Natural killer cell treated with Interleukin-12 subunit alpha and Interleukin-12 subunit beta and Interleukin-15 and Interleukin-18, amount 100 ng/mL, for 72 hours (primary cell): ENCODE measurements around the gene SH3BP2. TPM values are rescaled to one million over a fixed set of nuclear protein-coding genes. Genes with fewer than 3 reads are reported as not detected.

Experiments used
- ATAC-seq, 2 donors: fragments of 150-1000 bp; cut with Tn5 transposase in 1 of 2; sonication (Bioruptor Pico), chemical (Tn5 transposase) in 1 of 2; 2 replicates each; pipeline ENCODE4 v1.10.0; 2021
- DNase-seq: peaks from one replicate; pipeline ENCODE4 v3.0.0; 2022; ENCODE audit warnings: low spot score
- H3K27ac Mint-ChIP-seq, 2 donors: 1 replicate in 1 of 2; 2 replicates in 1 of 2; pipeline ENCODE4 v1.8.0; 2022; ENCODE audit warnings: mixed read lengths in 2 of 2, mild to moderate bottlenecking in 1 of 2, moderate library complexity in 1 of 2
- H3K27me3 Mint-ChIP-seq, 2 donors: 1 replicate in 1 of 2; 2 replicates in 1 of 2; pipeline ENCODE4 v1.8.0; 2022; ENCODE audit warnings: mixed read lengths in 2 of 2
- H3K36me3 Mint-ChIP-seq: one replicate; pipeline ENCODE4 v1.8.0; 2022; ENCODE audit warnings: mixed read lengths
- H3K4me1 Mint-ChIP-seq, 2 donors: 1 replicate in 1 of 2; 2 replicates in 1 of 2; pipeline ENCODE4 v1.8.0; 2022; ENCODE audit warnings: low read depth in 2 of 2, mixed read lengths in 2 of 2, mild to moderate bottlenecking in 1 of 2
- H3K4me3 Mint-ChIP-seq: one replicate; pipeline ENCODE4 v1.8.0; 2022; ENCODE audit warnings: mixed read lengths
- H3K9me3 Mint-ChIP-seq: 2 replicates; pipeline ENCODE4 v1.8.0; 2022; ENCODE audit warnings: mixed read lengths
- total RNA-seq, 2 donors: library from RNA; stranded (reverse); gene quantifications; one replicate each; pipeline ENCODE4 v1.2.3, GENCODE V29; 2022

The SH3BP2 gene
- total RNA-seq, 2 donors from 2014 or later, result 121 to 129 TPM

DNA sequence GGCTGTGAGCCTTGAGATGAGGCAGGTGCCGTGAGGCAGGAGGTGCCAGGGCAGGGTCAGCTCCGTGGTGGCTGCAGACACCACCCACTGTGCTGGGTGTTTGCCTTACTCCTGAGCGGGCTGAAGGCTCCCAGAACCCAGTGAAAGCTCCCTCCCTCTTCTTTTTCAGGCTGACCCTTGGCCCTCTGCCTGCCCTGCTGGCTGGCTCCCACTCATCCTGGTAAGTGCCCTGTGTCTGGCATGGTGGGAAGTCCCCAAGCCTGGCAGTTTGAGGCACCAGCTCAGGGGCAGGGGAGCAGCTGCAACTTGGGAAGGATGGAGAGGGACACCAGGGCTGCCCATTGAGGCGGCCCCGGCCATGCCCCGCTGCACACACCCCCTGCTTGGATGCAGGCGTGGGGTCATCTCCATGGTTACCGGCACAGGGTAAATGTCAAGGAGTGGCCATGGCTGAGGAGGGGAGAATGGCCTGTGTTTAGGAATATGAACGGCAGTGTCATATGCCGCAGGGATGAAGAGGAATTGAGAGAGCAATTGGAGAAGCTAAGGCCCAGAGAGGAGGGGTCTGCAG is 16.8 kb downstream of the SH3BP2 start:
- H3K4me1 Mint-ChIP-seq, result peaks cover 33 to 49% of the 10 kb centered on the region in 2 donors
- no peaks in the 10 kb centered on the region for H3K9me3 Mint-ChIP-seq
- DNase-seq (no peak), ATAC-seq (no peak)
- H3K36me3 Mint-ChIP-seq, result no peaks in the 10 kb centered on the region
- no peaks in the 10 kb centered on the region for H3K27me3 Mint-ChIP-seq
- H3K4me3 Mint-ChIP-seq, result no peak overlapping the region
- H3K27ac Mint-ChIP-seq, result no peak overlapping the region

DNA sequence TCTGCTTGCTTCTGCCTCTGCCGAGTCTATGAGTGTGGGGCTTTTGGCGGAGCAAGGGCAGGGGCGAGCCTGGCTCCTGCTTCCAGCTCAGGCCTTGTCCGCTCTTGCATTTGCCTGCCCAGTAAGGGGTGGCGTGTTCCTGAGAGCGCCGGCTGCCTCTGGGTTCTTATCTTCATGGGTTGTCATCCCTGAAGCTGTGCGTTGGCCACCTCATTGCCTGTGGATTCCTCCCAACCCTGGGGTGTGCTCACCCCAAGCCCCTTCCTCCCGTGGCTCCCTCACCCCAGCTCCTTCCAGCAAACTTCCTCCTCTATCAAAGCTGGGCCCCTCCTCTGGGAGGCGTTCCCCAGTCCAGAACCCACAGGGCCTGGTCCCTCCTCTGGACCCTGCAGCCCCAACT is 17.5 kb downstream of the SH3BP2 start:
- Mint-ChIP-seq H3K4me3 (no peak overlapping the region), H3K4me1 (peaks cover 32 to 53% of the 10 kb centered on the region in 2 donors), H3K9me3 (no peaks in the 10 kb centered on the region), H3K27ac (peak overlapping the region in 1 of 2 donors; percentile 98), H3K36me3 (no peaks in the 10 kb centered on the region), H3K27me3 (no peaks in the 10 kb centered on the region)
- DNase-seq (no peak), ATAC-seq (no peak)

DNA sequence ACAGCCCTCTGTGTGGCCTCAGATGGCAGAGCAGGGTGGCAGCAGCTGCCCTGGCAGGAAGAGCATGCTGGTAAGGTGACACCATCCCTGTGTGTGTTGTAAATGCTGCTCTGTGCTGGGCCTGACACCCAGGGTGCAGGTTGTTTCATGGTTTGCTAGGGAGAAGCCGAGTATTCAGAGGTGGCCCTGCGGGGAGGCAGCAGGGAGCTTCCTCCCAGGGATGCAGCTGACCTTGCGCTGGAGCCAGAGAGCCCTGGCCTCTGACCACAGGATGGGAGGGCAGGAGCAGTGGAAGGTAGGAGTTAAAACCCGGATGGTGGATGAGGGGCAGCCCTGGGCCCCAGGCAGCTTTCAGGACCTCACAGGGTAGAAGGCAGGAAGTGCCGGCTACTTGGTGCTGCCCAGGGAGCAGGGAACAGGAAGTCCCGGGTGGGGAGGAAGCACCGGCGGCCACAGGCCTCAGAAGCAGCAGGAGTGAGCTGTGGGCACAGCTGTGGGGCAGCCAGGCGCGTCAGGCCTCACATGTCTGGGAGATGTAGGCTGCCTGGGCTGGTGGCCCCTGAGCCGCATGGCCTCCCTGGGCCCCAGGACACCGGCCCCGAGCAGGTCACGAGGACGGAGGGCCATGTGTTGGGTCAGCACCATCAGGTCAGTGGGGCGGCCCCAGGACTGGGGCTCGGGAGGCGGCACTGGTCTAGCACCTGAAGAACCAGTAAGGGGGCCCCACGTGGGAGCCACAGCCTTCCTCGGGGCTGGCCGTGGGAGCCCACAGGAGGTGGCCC is 19.1 kb downstream of the SH3BP2 start:
- H3K9me3 Mint-ChIP-seq, result no peaks in the 10 kb centered on the region
- no peaks in the 10 kb centered on the region for H3K36me3 Mint-ChIP-seq
- DNase-seq (peak; percentile 90), ATAC-seq (peak; percentile 83 to 86)
- peak overlapping the region; percentile 98 to 100 for H3K27ac Mint-ChIP-seq
- peaks cover 43 to 56% of the 10 kb centered on the region in 2 donors for H3K4me1 Mint-ChIP-seq
- no peaks in the 10 kb centered on the region for H3K27me3 Mint-ChIP-seq
- peak overlapping the region; percentile 91 for H3K4me3 Mint-ChIP-seq

DNA sequence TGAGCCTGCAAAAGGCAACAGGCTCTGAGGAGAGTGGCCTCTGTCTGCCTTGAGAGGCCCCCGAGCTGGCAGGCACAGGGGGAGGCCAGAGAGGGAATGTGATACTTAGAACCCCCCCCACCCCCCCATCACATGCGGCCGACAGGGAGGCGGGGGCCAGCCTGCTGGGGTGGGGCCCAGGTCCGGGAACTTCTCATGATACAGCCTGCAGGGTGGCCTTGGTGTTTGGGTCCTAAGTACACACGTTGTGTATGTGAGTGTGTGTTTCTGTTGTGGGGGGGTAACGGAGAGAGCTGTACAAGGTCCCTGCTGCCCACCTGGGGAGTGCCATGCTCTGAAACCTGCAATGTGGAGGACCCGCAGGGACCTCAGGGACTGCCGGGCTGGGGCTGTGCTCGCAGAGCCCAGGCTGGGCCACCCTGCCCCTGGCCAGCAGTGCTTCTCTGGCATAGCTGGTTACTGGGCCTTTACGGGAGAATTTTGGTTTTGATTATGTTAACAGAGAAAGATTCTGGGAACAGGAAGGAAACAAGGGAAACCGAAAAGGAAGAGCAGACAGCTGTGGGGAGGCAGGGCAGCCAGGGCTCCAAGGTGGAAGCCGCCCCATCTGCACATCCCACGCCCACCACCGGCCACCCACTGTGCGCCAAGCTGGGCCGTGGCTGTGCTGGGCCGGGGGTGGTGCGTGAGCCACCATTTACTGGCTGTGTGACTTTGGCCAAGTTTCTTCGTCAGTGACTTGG is 19.9 kb downstream of the SH3BP2 start:
- no peaks in the 10 kb centered on the region for H3K27me3 Mint-ChIP-seq
- H3K4me1 Mint-ChIP-seq, result peaks cover 43 to 56% of the 10 kb centered on the region in 2 donors
- peak; percentile 29 to 40 for ATAC-seq
- no peaks in the 10 kb centered on the region for H3K9me3 Mint-ChIP-seq
- peak overlapping the region; percentile 91 for H3K4me3 Mint-ChIP-seq
- H3K27ac Mint-ChIP-seq, result peak overlapping the region; percentile 98 to 100
- DNase-seq, result no peak
- no peaks in the 10 kb centered on the region for H3K36me3 Mint-ChIP-seq

DNA sequence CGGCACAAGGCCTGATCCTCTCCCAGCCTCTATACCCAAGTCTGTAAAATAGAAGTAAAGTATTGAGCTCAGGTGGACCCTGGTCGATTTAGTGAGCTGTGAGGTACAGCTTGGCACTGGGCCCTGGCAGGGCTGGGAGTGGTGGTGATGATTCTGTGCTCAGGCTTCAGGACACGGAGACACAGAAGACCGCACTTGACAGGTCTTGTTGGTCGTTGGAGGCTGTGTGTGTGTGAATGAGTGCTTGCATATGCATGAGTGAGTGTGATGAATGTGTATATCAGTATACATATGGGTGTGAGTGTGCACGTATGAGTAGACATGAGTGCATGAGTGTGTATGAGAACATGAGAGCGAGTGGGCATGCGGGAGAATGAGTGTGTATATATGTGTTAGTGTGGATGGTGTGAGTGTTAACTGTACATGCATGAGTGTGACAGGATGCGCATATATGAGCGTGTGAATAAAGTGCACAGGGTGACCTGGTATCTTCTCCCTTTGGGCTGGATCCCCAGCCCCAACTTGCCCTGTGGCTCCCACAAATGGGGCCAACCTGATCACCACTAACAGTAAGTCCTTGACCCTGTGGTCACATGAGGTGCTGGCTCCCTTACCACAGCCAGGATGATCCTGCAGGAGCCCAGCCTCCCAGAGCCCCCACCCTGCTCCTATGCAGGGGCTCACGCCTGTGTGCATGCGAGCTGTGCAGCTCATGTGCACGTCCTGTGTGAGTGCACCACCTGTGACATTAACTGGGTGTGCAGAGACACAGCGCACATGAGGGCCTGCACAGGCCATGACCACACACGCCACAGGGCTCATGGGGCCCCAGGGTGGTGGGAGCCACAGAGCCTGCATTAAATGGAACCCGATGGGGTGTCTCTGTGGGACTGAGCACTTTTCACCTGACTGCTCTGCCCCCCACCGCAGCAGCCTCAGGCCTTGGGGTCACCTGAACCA is 20.8 kb downstream of the SH3BP2 start:
- H3K9me3 Mint-ChIP-seq, result no peaks in the 10 kb centered on the region
- H3K4me1 Mint-ChIP-seq, result peaks cover 43 to 56% of the 10 kb centered on the region in 2 donors
- ATAC-seq (peak; percentile 0 to 17), DNase-seq (no peak)
- H3K27ac Mint-ChIP-seq, result peak overlapping the region; percentile 98 to 100
- no peaks in the 10 kb centered on the region for H3K36me3 Mint-ChIP-seq
- H3K27me3 Mint-ChIP-seq, result no peaks in the 10 kb centered on the region
- peak overlapping the region; percentile 91 for H3K4me3 Mint-ChIP-seq

DNA sequence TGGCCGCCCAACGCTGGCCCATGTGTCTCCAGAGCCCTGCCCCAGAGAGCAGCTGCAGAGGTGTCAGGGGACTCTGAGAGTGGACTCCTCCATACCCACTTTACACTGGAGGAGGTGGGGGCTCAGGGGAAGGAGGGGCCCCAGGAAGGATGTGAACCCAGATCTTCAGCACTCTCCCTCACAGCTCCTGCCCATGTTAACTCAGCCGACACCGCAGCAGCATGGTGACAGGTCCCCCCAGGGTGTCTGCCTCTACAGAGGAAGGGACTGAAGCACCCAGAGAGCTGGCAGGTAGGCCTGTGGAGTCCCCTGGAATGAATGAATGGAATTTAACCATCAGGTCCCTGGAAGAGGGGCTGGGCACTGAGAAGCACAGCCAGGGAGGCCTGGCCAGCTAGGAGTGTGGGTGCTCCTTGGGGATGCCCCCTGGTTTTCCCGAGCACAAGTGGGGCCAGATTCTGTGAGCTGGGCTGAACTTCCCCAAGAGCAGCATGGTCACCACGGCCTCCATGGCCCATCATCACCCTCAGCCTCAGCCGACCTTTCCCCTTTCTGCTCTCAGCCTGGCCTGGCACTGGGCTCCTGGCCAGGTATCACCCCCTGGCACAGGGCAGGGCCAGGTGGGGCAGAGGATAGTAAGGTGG is 21.9 kb downstream of the SH3BP2 start:
- peak overlapping the region; percentile 87 to 98 for H3K27ac Mint-ChIP-seq
- ATAC-seq (peak; percentile 45 to 54), DNase-seq (no peak)
- no peaks in the 10 kb centered on the region for H3K36me3 Mint-ChIP-seq
- H3K4me1 Mint-ChIP-seq, result peaks cover 49 to 61% of the 10 kb centered on the region in 2 donors
- H3K4me3 Mint-ChIP-seq, result peak overlapping the region; percentile 91
- H3K9me3 Mint-ChIP-seq, result no peaks in the 10 kb centered on the region
- H3K27me3 Mint-ChIP-seq, result no peaks in the 10 kb centered on the region

DNA sequence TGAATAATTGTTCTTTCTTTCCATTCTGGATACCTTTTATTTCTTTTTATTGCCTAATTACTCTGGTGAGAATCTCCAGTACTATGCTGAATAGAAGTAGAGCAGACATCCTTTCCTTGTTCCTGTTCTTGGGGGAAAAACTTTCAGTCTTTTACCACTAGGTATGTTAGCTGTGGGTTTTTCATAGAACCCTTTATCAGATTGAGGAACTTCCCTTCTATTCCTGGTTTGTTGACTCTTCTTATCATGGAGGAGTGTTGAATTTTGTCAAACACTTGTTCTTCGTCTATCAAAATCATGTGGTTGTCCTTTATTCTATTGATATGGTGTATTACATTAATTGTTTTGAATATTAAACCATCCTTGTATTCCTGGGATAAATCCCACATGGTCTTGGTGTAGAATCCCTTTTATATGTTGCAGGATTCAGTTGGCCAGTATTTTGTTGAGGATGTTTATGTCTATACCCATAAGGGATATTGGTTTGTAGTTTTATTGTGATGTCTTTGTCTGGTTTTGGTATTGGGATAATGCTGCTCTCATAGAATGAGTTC is 23.6 kb downstream of the SH3BP2 start:
- ATAC-seq (no peak), DNase-seq (no peak)
- H3K4me3 Mint-ChIP-seq, result peak overlapping the region; percentile 84

DNA sequence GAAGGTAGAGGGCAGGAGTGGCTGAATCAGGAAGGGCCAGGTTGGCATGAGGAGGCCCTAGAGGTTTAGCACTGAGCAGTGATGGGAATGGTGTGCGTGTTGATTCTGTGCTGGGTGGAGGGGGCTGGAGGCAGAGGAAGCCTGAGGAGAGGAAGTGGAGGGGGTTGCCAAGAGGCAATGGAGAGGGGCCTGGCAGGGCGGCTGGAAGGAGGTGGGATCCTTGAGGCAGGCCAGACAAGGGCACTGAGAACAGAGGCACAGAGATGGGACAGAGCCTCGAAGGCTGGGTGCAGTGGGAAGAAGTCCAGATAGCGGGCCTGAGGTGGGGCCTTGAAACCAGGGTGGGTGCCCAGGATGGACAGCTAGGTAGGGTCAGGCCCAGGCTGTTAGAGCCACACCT is 24.3 kb downstream of the SH3BP2 start:
- H3K9me3 Mint-ChIP-seq, result no peaks in the 10 kb centered on the region
- H3K36me3 Mint-ChIP-seq, result no peaks in the 10 kb centered on the region
- no peaks in the 10 kb centered on the region for H3K27me3 Mint-ChIP-seq
- peaks cover 48 to 50% of the 10 kb centered on the region in 2 donors for H3K4me1 Mint-ChIP-seq
- ATAC-seq (no peak), DNase-seq (no peak)
- H3K4me3 Mint-ChIP-seq, result peak overlapping the region; percentile 84
- peak overlapping the region; percentile 87 to 98 for H3K27ac Mint-ChIP-seq

More for the DNA sequence above, 23.6 kb downstream of the SH3BP2 start:
- H3K9me3 Mint-ChIP-seq, result no peaks in the 10 kb centered on the region
- peaks cover 54 to 55% of the 10 kb centered on the region in 2 donors for H3K4me1 Mint-ChIP-seq
- no peaks in the 10 kb centered on the region for H3K27me3 Mint-ChIP-seq
- no peaks in the 10 kb centered on the region for H3K36me3 Mint-ChIP-seq
- peak overlapping the region; percentile 87 to 98 for H3K27ac Mint-ChIP-seq

DNA sequence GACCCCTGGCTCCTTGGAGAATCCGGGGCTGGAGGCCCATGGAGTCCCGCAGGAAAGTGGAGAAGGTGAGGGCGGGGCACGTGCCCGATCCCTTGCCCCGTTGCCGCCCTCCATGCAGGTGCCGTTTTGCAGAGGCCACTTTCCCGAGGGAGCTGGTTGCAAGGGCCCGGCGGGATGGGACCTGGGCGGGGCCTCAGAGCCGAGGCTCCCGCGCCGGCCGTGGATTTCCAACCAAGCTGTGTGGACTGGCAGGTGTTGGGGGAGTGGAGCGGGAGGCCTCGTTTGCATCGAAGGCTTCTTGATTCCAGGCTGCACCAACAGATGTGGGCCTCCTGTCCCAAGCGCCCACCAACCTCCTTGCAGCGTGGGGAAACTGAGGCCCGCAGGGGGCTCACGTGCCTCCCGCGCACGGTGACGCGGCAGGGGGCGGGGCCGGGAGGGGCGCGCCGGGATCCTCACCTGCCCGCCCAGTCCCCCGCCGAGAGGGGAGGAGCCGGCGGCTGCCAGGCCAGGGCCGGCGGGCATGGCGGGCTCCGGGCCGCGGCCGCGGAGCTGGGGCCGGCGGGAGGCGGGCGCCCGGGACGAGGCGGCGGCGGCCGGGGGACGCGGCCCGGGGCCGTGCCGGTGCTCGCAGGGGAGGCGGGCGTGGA is 24.9 kb downstream of the SH3BP2 start:
- no peaks in the 10 kb centered on the region for H3K9me3 Mint-ChIP-seq
- no peaks in the 10 kb centered on the region for H3K36me3 Mint-ChIP-seq
- peak overlapping the region; percentile 87 to 98 for H3K27ac Mint-ChIP-seq
- H3K27me3 Mint-ChIP-seq, result no peaks in the 10 kb centered on the region
- DNase-seq (no peak), ATAC-seq (peak in 1 of 2 donors; percentile 39)
- H3K4me1 Mint-ChIP-seq, result peaks cover 48 to 50% of the 10 kb centered on the region in 2 donors
- peak overlapping the region; percentile 84 for H3K4me3 Mint-ChIP-seq

DNA sequence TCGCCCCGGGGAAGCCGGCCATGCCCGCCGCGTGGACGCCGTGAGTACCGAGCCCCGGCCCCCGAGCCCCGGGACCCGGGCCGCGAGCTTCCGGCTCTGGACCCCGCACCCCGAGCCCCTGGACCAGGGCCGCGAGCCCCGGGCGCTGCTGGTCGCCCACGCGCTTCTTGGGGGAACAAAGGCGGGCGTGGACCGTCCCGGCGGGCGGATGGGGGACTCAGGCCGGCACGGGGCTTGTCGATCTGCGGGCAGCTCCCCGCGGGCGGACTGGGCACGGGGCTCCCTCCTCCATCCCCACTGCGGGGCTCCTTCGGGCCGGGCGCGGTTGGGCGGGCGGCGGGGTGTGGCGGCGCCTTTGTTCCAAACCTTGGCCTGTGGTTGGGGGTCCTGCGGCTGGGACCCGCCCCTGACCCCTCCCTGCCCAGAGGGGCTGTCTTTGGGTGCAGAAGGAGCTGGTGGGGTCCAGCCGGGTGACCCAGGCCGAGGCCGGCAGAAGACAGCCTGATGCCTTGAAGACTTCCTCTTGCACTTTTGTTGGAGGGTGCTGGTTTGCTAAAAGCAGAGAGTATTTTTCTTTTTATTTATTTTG is 25.6 kb downstream of the SH3BP2 start:
- Mint-ChIP-seq H3K36me3 (no peaks in the 10 kb centered on the region), H3K27me3 (no peaks in the 10 kb centered on the region), H3K4me1 (peaks cover 44 to 47% of the 10 kb centered on the region in 2 donors), H3K4me3 (peak overlapping the region; percentile 67), H3K27ac (peak overlapping the region; percentile 70 to 84), H3K9me3 (no peaks in the 10 kb centered on the region)
- peak in 1 of 2 donors; percentile 3 for ATAC-seq
- no peak for DNase-seq

DNA sequence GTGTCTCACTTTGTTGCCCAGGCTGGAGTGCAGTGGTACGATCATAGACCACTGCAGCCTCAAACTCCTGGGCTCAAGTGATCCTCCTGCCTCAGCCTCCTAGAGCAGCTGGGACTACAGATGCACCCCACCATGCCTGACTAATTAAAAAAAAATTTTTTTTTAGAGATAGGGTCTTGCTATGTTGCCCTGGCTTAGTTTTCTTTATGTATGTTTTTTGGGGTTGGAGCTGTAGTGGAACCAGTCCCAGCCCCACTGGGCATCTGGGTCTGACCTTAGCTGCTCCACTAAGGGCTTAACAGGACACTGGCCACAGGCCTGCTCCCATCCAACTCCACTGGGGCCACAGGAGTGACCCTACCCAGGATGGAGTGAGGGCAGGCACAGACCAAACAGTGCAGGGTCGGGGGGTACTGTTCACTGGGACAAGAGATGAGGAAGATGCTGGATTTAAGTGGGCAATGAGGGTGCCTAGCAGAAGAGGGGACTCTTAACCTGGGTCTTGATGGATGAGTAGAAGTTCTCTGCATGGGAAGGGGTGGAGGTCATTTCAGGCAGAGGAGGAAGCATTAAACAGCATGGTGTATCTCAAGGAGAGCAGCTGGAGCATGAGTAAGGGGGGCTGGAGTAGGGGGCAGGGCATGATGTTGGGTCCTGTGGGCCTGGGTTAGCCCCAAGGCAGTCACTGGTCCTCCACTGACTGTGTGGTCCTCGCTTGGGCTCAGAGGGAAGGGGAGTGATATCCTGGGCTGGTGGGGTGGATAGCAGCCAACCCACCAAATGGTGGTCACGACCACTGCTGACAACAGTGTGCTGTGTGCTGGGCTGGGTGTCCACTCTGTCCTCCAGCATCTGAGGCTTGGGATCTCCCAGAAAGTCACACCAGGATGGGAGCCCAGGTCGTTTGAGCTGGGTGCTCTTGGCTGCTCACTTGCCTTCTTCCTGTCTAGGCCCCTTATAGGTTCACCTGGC is 26.6 kb downstream of the SH3BP2 start:
- Mint-ChIP-seq H3K4me3 (peak overlapping the region; percentile 67), H3K27ac (peak overlapping the region; percentile 70 to 84), H3K9me3 (no peaks in the 10 kb centered on the region), H3K4me1 (peaks cover 34 to 41% of the 10 kb centered on the region in 2 donors), H3K36me3 (no peaks in the 10 kb centered on the region), H3K27me3 (no peaks in the 10 kb centered on the region)
- DNase-seq (no peak), ATAC-seq (no peak)
